GM08714 (cell line): Measurements from ENCODE around the gene BACH2.
"Not testable (repeated sequence)": the region's sequence is repeated elsewhere in the genome, so short reads cannot be mapped to it uniquely, and the experiment has no call there.

ENCODE experiments used
- H3K4me3 ChIP-seq: fragments of 200-500 bp; sonication (Bioruptor generic); 2 replicates; pipeline ENCODE4 v1.5.1; 2014; ENCODE audit warnings: mild to moderate bottlenecking, low read length, inconsistent platforms
- ZNF274 ChIP-seq: IDR thresholded peaks from 2 replicates; pipeline ENCODE4 v1.6.1; 2012; ENCODE audit warnings: mild to moderate bottlenecking, low read depth, low read length

BACH2 gene

GRCh38 chr6:90068264-90068663 is 228.4 kb downstream of the BACH2 start:
- no peak for TF ChIP-seq ZNF274
- H3K4me3 ChIP-seq = no peak overlapping the region

GRCh38 chr6:90066697-90067096 is 229.9 kb downstream of the BACH2 start:
- TF ChIP-seq ZNF274 = no peak
- no peak overlapping the region for H3K4me3 ChIP-seq

GRCh38 chr6:90065173-90065572 is 231.5 kb downstream of the BACH2 start:
- H3K4me3 ChIP-seq = no peak overlapping the region
- TF ChIP-seq ZNF274 = no peak

GRCh38 chr6:90062667-90063066 is 234.0 kb downstream of the BACH2 start:
- no peak for TF ChIP-seq ZNF274

GRCh38 chr6:90062051-90062450 is 234.6 kb downstream of the BACH2 start:
- no peak for TF ChIP-seq ZNF274
- no peak overlapping the region for H3K4me3 ChIP-seq

More at GRCh38 chr6:90062667-90063066, 234.0 kb downstream of the BACH2 start:
- H3K4me3 ChIP-seq = no peak overlapping the region

GRCh38 chr6:90059178-90059577 is 237.5 kb downstream of the BACH2 start:
- H3K4me3 ChIP-seq = not testable (repeated sequence)

- H3K4me3 ChIP-seq = not testable (repeated sequence)
These were observed 240.7 kb downstream of the BACH2 start for GRCh38 chr6:90055924-90056323.

- not testable (repeated sequence) for H3K4me3 ChIP-seq
These were observed 242.4 kb downstream of the BACH2 start for GRCh38 chr6:90054193-90054592.

GRCh38 chr6:90053614-90054013 is 243.0 kb downstream of the BACH2 start:
- no peak for TF ChIP-seq ZNF274
- H3K4me3 ChIP-seq = no peak overlapping the region

GRCh38 chr6:90049295-90049694 is 247.3 kb downstream of the BACH2 start:
- no peak overlapping the region for H3K4me3 ChIP-seq
- TF ChIP-seq ZNF274 = no peak

- no peak for TF ChIP-seq ZNF274
- no peak overlapping the region for H3K4me3 ChIP-seq
These were observed 248.3 kb downstream of the BACH2 start for GRCh38 chr6:90048206-90048967.

- H3K4me3 ChIP-seq = no peak overlapping the region
- TF ChIP-seq ZNF274 = no peak
These were observed 251.1 kb downstream of the BACH2 start for GRCh38 chr6:90045535-90045934.

GRCh38 chr6:90044833-90045381 is 251.7 kb downstream of the BACH2 start:
- no peak for TF ChIP-seq ZNF274
- H3K4me3 ChIP-seq = no peak overlapping the region

GRCh38 chr6:90044182-90044832 is 252.3 kb downstream of the BACH2 start:
- no peak for TF ChIP-seq ZNF274
- no peak overlapping the region for H3K4me3 ChIP-seq

GRCh38 chr6:90040931-90041330 is 255.7 kb downstream of the BACH2 start:
- TF ChIP-seq ZNF274 = no peak
- H3K4me3 ChIP-seq = no peak overlapping the region
